C4-2B (cell line): ENCODE measurements around the gene SLC10A7.

Source experiments
- CTCF ChIP-seq: fragments of 450-650 bp; conservative IDR thresholded peaks from 2 replicates; pipeline ENCODE4 v1.5.1; 2017; ENCODE audit warnings: mild to moderate bottlenecking
- ZFX ChIP-seq: fragments of 450-650 bp; IDR thresholded peaks from 2 replicates; pipeline ENCODE4 v1.6.1; 2017

GRCh38 chr4:146310319-146311021 lies 211.3 kb downstream of the SLC10A7 start:
- TF ChIP-seq CTCF = no peak
- no peak for TF ChIP-seq ZFX
